NCI-H1436 treated with DMSO at 0.1 percent for 48 hours (cell line): ENCODE measurements around the gene ZFR2.

Experiments
- DNase-seq: peaks from one replicate; lab custom pipeline; 2025; lab: John Stamatoyannopoulos, UW

Gene ZFR2

GRCh38 chr19:3873151-3873550, 4.3 kb upstream of the ZFR2 start:
- no peak for DNase-seq

GRCh38 chr19:3867971-3868769, 668 bp downstream of the ZFR2 start:
- no peak for DNase-seq

GRCh38 chr19:3866910-3867638, 1.8 kb downstream of the ZFR2 start:
- DNase-seq, result no peak

GRCh38 chr19:3863648-3864047, 5.2 kb downstream of the ZFR2 start:
- no peak for DNase-seq

- no peak for DNase-seq
Measured at GRCh38 chr19:3862826-3863500, 5.9 kb downstream of the ZFR2 start.

GRCh38 chr19:3860499-3860898, 8.3 kb downstream of the ZFR2 start:
- DNase-seq, result no peak

- no peak for DNase-seq
Measured at GRCh38 chr19:3857449-3858003, 11.3 kb downstream of the ZFR2 start.

- no peak for DNase-seq
Measured at GRCh38 chr19:3855320-3855719, 13.5 kb downstream of the ZFR2 start.

GRCh38 chr19:3852614-3853254, 16.1 kb downstream of the ZFR2 start:
- no peak for DNase-seq

- no peak for DNase-seq
Measured at GRCh38 chr19:3852177-3852511, 16.7 kb downstream of the ZFR2 start.

GRCh38 chr19:3851254-3852176, 17.3 kb downstream of the ZFR2 start:
- no peak for DNase-seq

GRCh38 chr19:3850320-3850972, 18.4 kb downstream of the ZFR2 start:
- DNase-seq, result no peak

GRCh38 chr19:3849787-3850186, 19.1 kb downstream of the ZFR2 start:
- no peak for DNase-seq

- DNase-seq, result peak; percentile 9
Measured at GRCh38 chr19:3849092-3849491, 19.7 kb downstream of the ZFR2 start.

GRCh38 chr19:3844596-3844995, 24.2 kb downstream of the ZFR2 start:
- DNase-seq, result no peak

- no peak for DNase-seq
Measured at GRCh38 chr19:3842948-3843347, 25.9 kb downstream of the ZFR2 start.

GRCh38 chr19:3840804-3841203, 28.0 kb downstream of the ZFR2 start:
- DNase-seq, result no peak

GRCh38 chr19:3839941-3840340, 28.9 kb downstream of the ZFR2 start:
- DNase-seq, result no peak

GRCh38 chr19:3838661-3839060, 30.2 kb downstream of the ZFR2 start:
- DNase-seq, result no peak

- DNase-seq, result no peak
Measured at GRCh38 chr19:3837922-3838321, 30.9 kb downstream of the ZFR2 start.

GRCh38 chr19:3837332-3837731, 31.5 kb downstream of the ZFR2 start:
- no peak for DNase-seq
